NB4 (cell line): ENCODE data around the gene MYCBPAP.

ENCODE experiments used
- CTCF ChIP-seq: IDR thresholded peaks from one replicate; pipeline ENCODE4 v1.5.1; 2012; ENCODE audit warnings: low read depth, low read length
- MAX ChIP-seq: IDR thresholded peaks from 2 replicates; pipeline ENCODE4 v1.6.1; 2011; ENCODE audit warnings: low read depth, low read length
- MYC ChIP-seq: IDR thresholded peaks from 2 replicates; pipeline ENCODE4 v1.6.1; 2011; ENCODE audit warnings: low read depth, low read length
- POLR2A ChIP-seq: IDR thresholded peaks from 2 replicates; pipeline ENCODE4 v1.6.1; 2011; ENCODE audit warnings: mild to moderate bottlenecking; ENCODE audit not compliant: insufficient read length; ENCODE audit errors: extremely low read depth

GRCh38 chr17:50544516-50544915 is 36.3 kb downstream of the MYCBPAP start:
- TF ChIP-seq CTCF (no peak), POLR2A (no peak), MYC (no peak), MAX (no peak)
